A549 treated with GW870086 at 1 μM for 4 hours (cell line): ENCODE results near the gene BAMBI. TPM values are rescaled to one million over a fixed set of nuclear protein-coding genes. Genes with fewer than 3 reads are reported as not detected.

Experiments
- total RNA-seq: library from RNA; stranded (reverse); fragments of 200-300 nt; extraction: Qiagen RNA extraction; gene quantifications from 5 replicates; pipeline ENCODE4 v1.2.3, GENCODE V29; 2022; ENCODE audit warnings: low read depth

The BAMBI gene, protein sequence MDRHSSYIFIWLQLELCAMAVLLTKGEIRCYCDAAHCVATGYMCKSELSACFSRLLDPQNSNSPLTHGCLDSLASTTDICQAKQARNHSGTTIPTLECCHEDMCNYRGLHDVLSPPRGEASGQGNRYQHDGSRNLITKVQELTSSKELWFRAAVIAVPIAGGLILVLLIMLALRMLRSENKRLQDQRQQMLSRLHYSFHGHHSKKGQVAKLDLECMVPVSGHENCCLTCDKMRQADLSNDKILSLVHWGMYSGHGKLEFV
- total RNA-seq: 12.4 to 16.5 TPM (median 14.3 TPM) in 5 replicates

DNA sequence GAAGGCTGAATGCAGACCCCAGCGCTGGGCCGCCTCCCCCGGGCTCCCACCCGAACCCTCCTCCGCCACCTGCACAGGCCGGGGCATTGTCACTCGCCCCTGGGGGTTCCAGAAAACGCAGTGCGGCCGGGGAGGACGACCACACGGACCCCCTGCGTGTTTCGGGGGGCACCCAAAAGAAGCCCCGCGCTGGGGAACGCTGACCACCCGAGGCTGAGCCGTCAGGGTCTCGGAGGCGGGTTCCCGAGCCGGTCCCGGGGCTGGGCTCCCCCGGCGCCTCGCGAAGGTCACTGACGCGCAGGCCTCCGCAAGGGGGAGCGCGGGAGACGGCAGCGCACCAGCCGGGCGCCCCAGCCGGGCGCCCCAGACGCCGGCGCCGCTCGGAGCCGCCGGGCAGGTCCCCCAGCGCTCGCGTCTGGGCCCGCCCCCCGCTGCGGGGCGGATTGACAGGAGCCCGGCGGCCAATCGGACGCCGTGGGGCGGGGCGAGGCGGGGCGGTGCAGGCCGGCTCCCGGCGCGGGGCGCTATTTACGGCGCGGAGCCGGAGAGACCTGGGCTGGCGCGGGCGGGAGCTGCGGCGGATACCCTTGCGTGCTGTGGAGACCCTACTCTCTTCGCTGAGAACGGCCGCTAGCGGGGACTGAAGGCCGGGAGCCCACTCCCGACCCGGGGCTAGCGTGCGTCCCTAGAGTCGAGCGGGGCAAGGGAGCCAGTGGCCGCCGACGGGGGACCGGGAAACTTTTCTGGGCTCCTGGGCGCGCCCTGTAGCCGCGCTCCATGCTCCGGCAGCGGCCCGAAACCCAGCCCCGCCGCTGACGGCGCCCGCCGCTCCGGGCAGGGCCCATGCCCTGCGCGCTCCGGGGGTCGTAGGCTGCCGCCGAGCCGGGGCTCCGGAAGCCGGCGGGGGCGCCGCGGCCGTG lies at the start of gene BAMBI:
BAMBI (plus strand) TSS at position 554 of the 920 bp plus-strand sequence. CDS start 377 bp downstream, outside the sequence.

Other genes starting within 250 kb of the BAMBI start
- gene WAC, start 144.4 kb upstream of the BAMBI start, total RNA-seq: 53.9 to 74.9 TPM (median 73.1 TPM) in 5 replicates